Type B pancreatic cell (in vitro differentiated cells): ENCODE data around the gene COL5A1. TPM values are rescaled to one million over a fixed set of nuclear protein-coding genes. Genes with fewer than 3 reads are reported as not detected.

Experiments
- DNase-seq: peaks from one replicate; pipeline ENCODE4 v3.0.0; 2021; ENCODE audit warnings: mixed read lengths; ENCODE audit not compliant: unreplicated experiment; ENCODE audit errors: extremely low spot score
- H3K27ac Mint-ChIP-seq: 2 replicates; pipeline ENCODE4 v1.8.0; 2021; ENCODE audit warnings: mild to moderate bottlenecking, mixed read lengths
- H3K27me3 Mint-ChIP-seq: 2 replicates; pipeline ENCODE4 v1.8.0; 2021; ENCODE audit warnings: mixed read lengths
- H3K36me3 Mint-ChIP-seq: 2 replicates; pipeline ENCODE4 v1.8.0; 2021; ENCODE audit warnings: mixed read lengths
- H3K4me1 Mint-ChIP-seq: one replicate; pipeline ENCODE4 v1.8.0; 2021; ENCODE audit warnings: mixed read lengths; ENCODE audit not compliant: unreplicated experiment
- H3K4me3 Mint-ChIP-seq: 2 replicates; pipeline ENCODE4 v1.8.0; 2021; ENCODE audit warnings: mild to moderate bottlenecking, mixed read lengths
- H3K9me3 Mint-ChIP-seq: 2 replicates; pipeline ENCODE4 v1.8.0; 2021; ENCODE audit warnings: mixed read lengths
- total RNA-seq: library from RNA; stranded (reverse); gene quantifications from 2 replicates; pipeline ENCODE4 v1.2.1, GENCODE V29; 2021; ENCODE audit warnings: low replicate concordance
- TF ChIP-seq, protein P1 (sequence below): fragments of 200-600 bp; sonication (generic); conservative IDR thresholded peaks from 2 replicates; pipeline ENCODE4 v1.5.0; 2021; ENCODE audit warnings: antibody characterized with exemption, mild to moderate bottlenecking

COL5A1 gene
- total RNA-seq, 1 donor from 2014 or later, result 112 TPM

DNA sequence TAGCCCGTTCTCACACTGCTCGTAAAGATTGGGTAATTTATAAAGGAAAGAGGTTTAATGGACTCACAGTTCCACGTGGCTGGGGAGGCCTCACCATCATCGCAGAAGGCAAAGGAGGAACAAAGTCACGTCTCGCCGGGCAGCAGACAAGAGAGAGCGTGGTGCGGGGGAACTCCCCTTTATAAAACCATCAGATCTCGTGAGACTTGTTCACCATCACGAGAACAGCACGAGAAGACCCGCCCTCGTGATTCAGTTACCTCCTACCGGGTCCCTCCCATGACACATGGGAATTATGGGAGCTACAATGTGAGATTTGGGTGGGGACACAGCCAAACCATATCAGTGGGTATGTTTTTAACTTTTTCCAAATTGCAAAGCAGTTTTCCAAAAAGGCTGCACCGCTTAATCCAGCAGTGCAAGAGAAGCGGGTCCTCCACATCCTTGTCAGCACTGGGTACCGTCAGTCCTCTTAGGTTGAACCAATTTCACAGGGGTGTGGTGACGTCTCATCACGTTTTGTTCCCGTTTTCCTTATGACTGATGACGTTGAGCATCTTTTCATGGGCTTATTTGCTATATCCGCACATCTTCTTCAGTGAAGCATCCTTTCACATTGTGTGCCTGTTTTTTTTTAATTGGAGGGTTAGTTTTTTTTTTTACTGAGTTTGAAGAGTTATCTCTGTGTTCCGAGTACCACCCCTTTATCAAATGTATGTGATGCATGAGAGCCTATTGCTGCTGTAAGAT lies 231.1 kb downstream of the COL5A1 start:
- TF ChIP-seq, protein P1, sequence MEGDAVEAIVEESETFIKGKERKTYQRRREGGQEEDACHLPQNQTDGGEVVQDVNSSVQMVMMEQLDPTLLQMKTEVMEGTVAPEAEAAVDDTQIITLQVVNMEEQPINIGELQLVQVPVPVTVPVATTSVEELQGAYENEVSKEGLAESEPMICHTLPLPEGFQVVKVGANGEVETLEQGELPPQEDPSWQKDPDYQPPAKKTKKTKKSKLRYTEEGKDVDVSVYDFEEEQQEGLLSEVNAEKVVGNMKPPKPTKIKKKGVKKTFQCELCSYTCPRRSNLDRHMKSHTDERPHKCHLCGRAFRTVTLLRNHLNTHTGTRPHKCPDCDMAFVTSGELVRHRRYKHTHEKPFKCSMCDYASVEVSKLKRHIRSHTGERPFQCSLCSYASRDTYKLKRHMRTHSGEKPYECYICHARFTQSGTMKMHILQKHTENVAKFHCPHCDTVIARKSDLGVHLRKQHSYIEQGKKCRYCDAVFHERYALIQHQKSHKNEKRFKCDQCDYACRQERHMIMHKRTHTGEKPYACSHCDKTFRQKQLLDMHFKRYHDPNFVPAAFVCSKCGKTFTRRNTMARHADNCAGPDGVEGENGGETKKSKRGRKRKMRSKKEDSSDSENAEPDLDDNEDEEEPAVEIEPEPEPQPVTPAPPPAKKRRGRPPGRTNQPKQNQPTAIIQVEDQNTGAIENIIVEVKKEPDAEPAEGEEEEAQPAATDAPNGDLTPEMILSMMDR, result no peak
- peak; percentile 42 for DNase-seq
- no peak overlapping the region for H3K27ac Mint-ChIP-seq
- H3K27me3 Mint-ChIP-seq, result peaks cover 10% of the 10 kb centered on the region
- H3K36me3 Mint-ChIP-seq, result no peaks in the 10 kb centered on the region
- no peak overlapping the region for H3K4me3 Mint-ChIP-seq
- H3K4me1 Mint-ChIP-seq, result no peaks in the 10 kb centered on the region
- no peaks in the 10 kb centered on the region for H3K9me3 Mint-ChIP-seq

DNA sequence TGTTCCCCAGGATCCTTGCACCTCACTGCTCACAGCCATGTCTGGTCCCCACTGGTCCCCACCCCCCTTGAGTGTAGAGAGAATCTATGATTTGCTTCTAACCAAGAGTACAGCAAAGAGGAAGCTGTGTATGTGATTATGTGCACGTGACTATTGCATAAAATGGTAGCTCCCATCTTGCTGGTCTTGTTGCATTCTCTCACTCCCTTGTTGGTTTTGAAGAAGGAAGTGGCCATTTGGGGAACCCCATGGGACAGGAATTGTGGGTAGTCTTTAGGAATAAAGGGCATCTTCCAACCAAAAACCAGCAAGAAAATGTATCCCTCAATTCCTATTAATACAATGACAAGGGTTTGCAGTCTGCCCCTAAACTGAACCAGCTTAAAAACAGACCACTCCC lies 233.8 kb downstream of the COL5A1 start:
- no peaks in the 10 kb centered on the region for H3K9me3 Mint-ChIP-seq
- peak; percentile 31 for DNase-seq

DNA sequence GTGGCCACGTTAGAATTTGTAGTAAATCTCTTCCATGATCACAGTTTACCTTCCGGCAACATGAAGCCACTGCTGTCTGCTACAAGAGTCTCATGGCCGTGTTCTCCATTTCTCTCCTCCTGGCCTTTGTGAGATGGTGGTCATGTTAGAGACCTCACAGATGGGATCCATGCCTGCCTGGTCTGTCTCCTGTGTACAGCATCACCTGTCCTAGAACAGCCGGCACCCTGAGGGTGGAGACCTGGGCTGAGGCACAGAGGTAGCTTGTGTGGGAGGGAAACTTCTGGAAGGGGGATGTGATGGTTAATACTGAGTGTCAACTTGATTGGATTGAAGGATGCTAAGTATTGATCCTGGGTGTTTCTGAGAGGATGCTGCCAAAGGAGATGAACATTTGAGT lies 235.9 kb downstream of the COL5A1 start:
- TF ChIP-seq, protein P1, result no peak
- Mint-ChIP-seq H3K4me1 (no peaks in the 10 kb centered on the region), H3K4me3 (no peak overlapping the region), H3K36me3 (no peaks in the 10 kb centered on the region), H3K27ac (no peak overlapping the region), H3K9me3 (no peaks in the 10 kb centered on the region), H3K27me3 (peaks cover 10% of the 10 kb centered on the region)
- DNase-seq, result peak; percentile 39

More for the DNA sequence above, 233.8 kb downstream of the COL5A1 start:
- TF ChIP-seq, protein P1, result no peak
- H3K27me3 Mint-ChIP-seq, result peaks cover 13% of the 10 kb centered on the region
- no peak overlapping the region for H3K4me3 Mint-ChIP-seq
- H3K27ac Mint-ChIP-seq, result no peak overlapping the region
- H3K36me3 Mint-ChIP-seq, result no peaks in the 10 kb centered on the region
- H3K4me1 Mint-ChIP-seq, result no peaks in the 10 kb centered on the region

DNA sequence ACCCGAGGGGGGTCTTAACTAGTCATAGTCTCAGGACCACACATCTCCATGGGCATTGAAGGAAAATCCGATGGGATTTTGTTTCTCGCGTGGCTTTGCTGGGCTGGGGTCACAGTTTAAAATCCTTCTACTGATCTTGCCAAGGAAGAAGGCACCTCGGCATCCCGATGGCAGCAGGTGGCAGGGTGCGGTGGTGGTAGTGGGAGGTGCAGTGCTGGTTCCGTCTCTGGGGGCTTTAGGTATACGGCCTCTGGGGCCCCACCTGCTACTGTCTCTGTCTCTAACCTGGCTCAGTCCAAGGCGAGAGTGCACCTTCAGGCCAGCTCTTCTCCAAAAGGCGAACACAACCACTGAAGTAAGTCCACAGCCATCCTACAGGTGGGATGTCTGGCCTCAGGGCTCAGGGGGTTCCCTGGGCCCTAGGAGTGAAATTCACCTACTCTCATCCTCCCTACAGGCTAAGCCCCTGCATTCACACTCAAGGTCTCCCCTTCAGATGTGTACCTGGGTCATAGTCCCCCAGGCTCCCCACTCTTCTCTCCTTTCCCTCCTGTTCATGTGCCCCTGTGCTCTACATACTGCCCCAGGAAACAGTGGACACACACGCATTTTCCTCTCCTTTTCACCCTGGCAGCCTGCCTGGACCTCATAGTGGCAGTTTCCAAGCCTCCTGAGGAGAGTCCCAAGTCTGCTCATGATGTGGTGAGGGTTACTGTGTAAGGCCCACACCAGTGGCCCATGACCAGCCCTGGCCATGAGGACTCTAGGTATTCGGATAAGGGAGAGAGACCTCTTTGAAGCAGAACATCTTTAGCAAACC lies 238.3 kb downstream of the COL5A1 start:
- no peaks in the 10 kb centered on the region for H3K4me1 Mint-ChIP-seq
- TF ChIP-seq, protein P1, result no peak
- no peaks in the 10 kb centered on the region for H3K9me3 Mint-ChIP-seq
- H3K36me3 Mint-ChIP-seq, result no peaks in the 10 kb centered on the region
- H3K27me3 Mint-ChIP-seq, result peaks cover 10% of the 10 kb centered on the region
- no peak for DNase-seq
- H3K27ac Mint-ChIP-seq, result no peak overlapping the region
- H3K4me3 Mint-ChIP-seq, result no peak overlapping the region

DNA sequence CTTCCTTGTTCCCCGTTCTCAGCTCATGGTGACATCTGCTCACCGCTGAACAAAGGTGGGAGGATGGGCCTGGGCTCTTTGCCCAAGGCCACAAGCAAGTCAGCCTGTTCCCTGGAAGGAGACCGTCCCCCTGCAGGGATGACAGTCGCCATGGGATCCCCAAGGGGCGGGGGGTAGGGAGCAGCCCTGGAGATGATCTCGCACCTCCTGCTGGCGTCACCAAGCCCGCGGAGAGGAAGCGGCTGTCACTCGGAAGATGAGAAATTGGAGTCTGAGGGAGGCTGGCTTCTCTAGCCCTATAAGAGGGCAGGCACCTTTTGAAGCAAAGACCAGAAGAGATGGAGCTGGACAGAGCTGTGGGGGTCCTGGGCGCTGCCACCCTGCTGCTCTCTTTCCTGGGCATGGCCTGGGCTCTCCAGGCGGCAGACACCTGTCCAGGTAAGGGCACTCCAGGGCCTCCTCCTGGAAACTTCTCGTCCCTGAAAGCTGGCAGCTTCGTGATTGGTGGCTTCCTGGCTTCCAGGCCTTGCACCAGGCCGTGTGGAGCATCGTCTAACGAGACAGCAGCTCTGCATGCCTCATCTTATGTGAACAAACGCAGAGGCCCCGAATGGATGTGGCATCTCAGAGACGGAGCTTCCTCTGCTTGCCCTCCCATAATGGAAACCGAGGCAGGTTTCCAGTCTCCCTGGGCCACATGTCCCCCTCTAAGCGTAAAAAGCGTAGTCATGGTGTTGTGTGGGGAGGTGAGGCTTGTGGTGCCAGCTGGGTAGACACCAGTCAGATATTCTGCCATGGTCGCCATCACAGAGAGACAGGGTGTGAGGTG lies 239.1 kb downstream of the COL5A1 start, which contains the start of gene FCN2:
FCN2 (plus strand) TSS at position 327 of the 829 bp plus-strand sequence; CDS start at position 339, 12 bp downstream.
- no peak for DNase-seq
- Mint-ChIP-seq H3K27ac (no peak within 1 kb of the TSS), H3K4me1 (no peaks in the 10 kb centered on the region), H3K9me3 (no peaks in the 10 kb centered on the region), H3K4me3 (no peak within 1 kb of the TSS), H3K36me3 (no peaks in the 10 kb centered on the region), H3K27me3 (peaks cover 10% of the 10 kb centered on the region)
- TF ChIP-seq, protein P1, result no peak
